CD4-positive, alpha-beta memory T cell (primary cell): ENCODE measurements around the gene BTRC. TPM values are rescaled to one million over a fixed set of nuclear protein-coding genes. Genes with fewer than 3 reads are reported as not detected.

Experiments
- CTCF ChIA-PET: fragments of 350-600 bp; sonication (Branson Sonifier 250); formaldehyde crosslinking; loops from one replicate; lab custom pipeline; 2021; ENCODE audit warnings: inconsistent platforms; ENCODE audit not compliant: partially characterized antibody; lab: Charles Lee
- POLR2A ChIA-PET: fragments of 350-600 bp; sonication (Branson Sonifier 250); formaldehyde crosslinking; loops from one replicate; lab custom pipeline; 2021; ENCODE audit not compliant: partially characterized antibody; lab: Charles Lee
- DNase-seq, 5 donors: peaks; one replicate each; pipeline versions ENCODE4 v3.0.0 to v3.0.0-alpha.2; 2020 to 2022; ENCODE audit warnings: mixed read lengths in 1 of 5
- H3K27ac ChIP-seq: one replicate; pipeline ENCODE4 v1.7.0; 2013; ENCODE audit warnings: low read depth, low read length
- H3K27me3 ChIP-seq: 2 replicates; pipeline ENCODE4 v1.7.0; 2013; ENCODE audit warnings: mild to moderate bottlenecking, low read length, moderate library complexity; ENCODE audit not compliant: insufficient read depth
- H3K36me3 ChIP-seq: 2 replicates; pipeline ENCODE4 v1.7.0; 2013; ENCODE audit warnings: mild to moderate bottlenecking, low read length, moderate library complexity; ENCODE audit not compliant: insufficient read depth
- H3K4me1 ChIP-seq: 2 replicates; pipeline ENCODE4 v1.7.0; 2013; ENCODE audit warnings: mild to moderate bottlenecking, low read length, moderate library complexity; ENCODE audit not compliant: insufficient read depth
- H3K4me3 ChIP-seq, 2 donors: one replicate each; pipeline ENCODE4 v1.7.0; 2013; ENCODE audit warnings: low read length in 2 of 2, mild to moderate bottlenecking in 1 of 2
- H3K9me3 ChIP-seq, 2 donors: one replicate each; pipeline ENCODE4 v1.7.0; 2013; ENCODE audit warnings: low read length in 2 of 2, control low read depth in 1 of 2; ENCODE audit not compliant: control insufficient read depth in 1 of 2
- H3K27ac Mint-ChIP-seq, 7 donors: one replicate each; pipeline ENCODE4 v1.8.0; 2020 to 2021; ENCODE audit warnings: mixed read lengths in 7 of 7, mild to moderate bottlenecking in 6 of 7, inconsistent platforms in 3 of 7, moderate library complexity in 3 of 7
- H3K27me3 Mint-ChIP-seq, 2 donors: one replicate each; pipeline ENCODE4 v1.8.0; 2020 to 2021; ENCODE audit warnings: mixed read lengths in 2 of 2
- H3K36me3 Mint-ChIP-seq, 2 donors: one replicate each; pipeline ENCODE4 v1.8.0; 2020 to 2021; ENCODE audit warnings: mixed read lengths in 2 of 2, inconsistent platforms in 1 of 2, mild to moderate bottlenecking in 1 of 2
- H3K4me1 Mint-ChIP-seq, 4 donors: one replicate each; pipeline ENCODE4 v1.8.0; 2020 to 2021; ENCODE audit warnings: mixed read lengths in 4 of 4, mild to moderate bottlenecking in 1 of 4
- H3K4me3 Mint-ChIP-seq, 8 donors: one replicate each; pipeline ENCODE4 v1.8.0; 2020 to 2021; ENCODE audit warnings: mixed read lengths in 8 of 8, mild to moderate bottlenecking in 7 of 8, moderate library complexity in 6 of 8, inconsistent platforms in 3 of 8
- H3K9me3 Mint-ChIP-seq, 8 donors: one replicate each; pipeline ENCODE4 v1.8.0; 2020 to 2021; ENCODE audit warnings: mixed read lengths in 8 of 8, mild to moderate bottlenecking in 5 of 8, inconsistent platforms in 3 of 8, moderate library complexity in 1 of 8
- intact Hi-C: fragments of 100-400 bp; cut with micrococcal nuclease; formaldehyde crosslinking; loops from one replicate; pipeline ENCODE4 v1.15.1; 2023
- polyA plus RNA-seq, 2 donors: library from polyadenylated mRNA; unstranded; fragments of 300-500 nt; fragmentation: Illumina TruSeq; gene quantifications; one replicate each; pipeline ENCODE4 v1.2.3, GENCODE V29; 2021
- total RNA-seq, 2 experiments: library from RNA; stranded (reverse); gene quantifications; one replicate each; pipeline ENCODE4 v1.2.3, GENCODE V29; 2021

The BTRC gene
- total and polyA plus RNA-seq, 4 experiments from 2014 or later, result 6.7 to 21.3 (median 16.0) TPM

- intact Hi-C loops, result no loop called here
- Histone ChIP-seq H3K27me3 (no peaks in the 10 kb centered on the region), H3K9me3 (no peaks in the 10 kb centered on the region), H3K27ac (no peak overlapping the region), H3K4me3 (no peak overlapping the region), H3K4me1 (peaks cover 19% of the 10 kb centered on the region), H3K36me3 (no peaks in the 10 kb centered on the region)
- Mint-ChIP-seq H3K27me3 (peaks cover 19 to 32% of the 10 kb centered on the region in 2 donors), H3K4me3 (no peak overlapping the region), H3K36me3 (no peaks in the 10 kb centered on the region), H3K27ac (peak overlapping the region in 2 of 7 donors; percentile 59 to 62), H3K9me3 (peaks cover 0 to 5% (median 0%) of the 10 kb centered on the region in 8 donors), H3K4me1 (peaks cover 15 to 30% (median 21%) of the 10 kb centered on the region in 4 donors)
- ChIA-PET CTCF (interaction anchor here (2.6 kb wide), 1 partner anchor 10 kb away, joined by 9 read pairs; no protein-coding TSS in a partner anchor), POLR2A (no interaction called here)
- DNase-seq, result no peak
These were observed 207.3 kb downstream of the BTRC start for GRCh38 chr10:101561068-101561915.

- no peak overlapping the region for H3K27ac Mint-ChIP-seq
- no peak overlapping the region for H3K4me3 ChIP-seq
- H3K9me3 ChIP-seq, result no peaks in the 10 kb centered on the region
- ChIA-PET CTCF (interaction anchor here (2.6 kb wide), 1 partner anchor 9 kb away, joined by 9 read pairs; no protein-coding TSS in a partner anchor), POLR2A (no interaction called here)
- peaks cover 25% of the 10 kb centered on the region for H3K4me1 ChIP-seq
- no peak for DNase-seq
- H3K36me3 ChIP-seq, result no peaks in the 10 kb centered on the region
- peaks cover 18 to 29% (median 22%) of the 10 kb centered on the region in 4 donors for H3K4me1 Mint-ChIP-seq
- H3K27ac ChIP-seq, result no peak overlapping the region
- intact Hi-C loops, result no loop called here
- H3K27me3 ChIP-seq, result no peaks in the 10 kb centered on the region
- H3K27me3 Mint-ChIP-seq, result peaks cover 23 to 38% of the 10 kb centered on the region in 2 donors
- H3K4me3 Mint-ChIP-seq, result peak overlapping the region in 1 of 8 donors; percentile 43
- no peaks in the 10 kb centered on the region for H3K36me3 Mint-ChIP-seq
- peaks cover 0 to 5% (median 0%) of the 10 kb centered on the region in 8 donors for H3K9me3 Mint-ChIP-seq
These were observed 208.3 kb downstream of the BTRC start for GRCh38 chr10:101562231-101562630.

GRCh38 chr10:101563007-101563406 lies 209.0 kb downstream of the BTRC start:
- Mint-ChIP-seq H3K9me3 (peaks cover 0 to 5% (median 0%) of the 10 kb centered on the region in 8 donors), H3K4me3 (no peak overlapping the region), H3K27ac (no peak overlapping the region), H3K27me3 (peaks cover 27 to 46% of the 10 kb centered on the region in 2 donors), H3K36me3 (no peaks in the 10 kb centered on the region), H3K4me1 (peaks cover 11 to 25% (median 16%) of the 10 kb centered on the region in 4 donors)
- POLR2A ChIA-PET, result no interaction called here
- no peak for DNase-seq
- Histone ChIP-seq H3K36me3 (no peaks in the 10 kb centered on the region), H3K4me1 (peaks cover 18% of the 10 kb centered on the region), H3K27me3 (no peaks in the 10 kb centered on the region), H3K27ac (no peak overlapping the region), H3K9me3 (no peaks in the 10 kb centered on the region), H3K4me3 (no peak overlapping the region)
- CTCF ChIA-PET, result interaction anchor here (2.6 kb wide), 1 partner anchor 8 kb away, joined by 9 read pairs; no protein-coding TSS in a partner anchor
- intact Hi-C loops, result no loop called here

- ChIA-PET POLR2A (no interaction called here), CTCF (no interaction called here)
- H3K4me1 Mint-ChIP-seq, result peaks cover 6 to 25% (median 10%) of the 10 kb centered on the region in 4 donors
- no peaks in the 10 kb centered on the region for H3K36me3 Mint-ChIP-seq
- Histone ChIP-seq H3K4me3 (no peak overlapping the region), H3K9me3 (no peaks in the 10 kb centered on the region), H3K27me3 (peaks cover 2% of the 10 kb centered on the region), H3K36me3 (no peaks in the 10 kb centered on the region), H3K27ac (no peak overlapping the region), H3K4me1 (peaks cover 13% of the 10 kb centered on the region)
- peaks cover 31 to 51% of the 10 kb centered on the region in 2 donors for H3K27me3 Mint-ChIP-seq
- H3K9me3 Mint-ChIP-seq, result peaks cover 0 to 5% (median 0%) of the 10 kb centered on the region in 8 donors
- H3K4me3 Mint-ChIP-seq, result no peak overlapping the region
- DNase-seq, result no peak
- intact Hi-C loops, result no loop called here
- no peak overlapping the region for H3K27ac Mint-ChIP-seq
These were observed 209.6 kb downstream of the BTRC start for GRCh38 chr10:101563497-101564040.

GRCh38 chr10:101564490-101564991 lies 210.6 kb downstream of the BTRC start:
- H3K27me3 ChIP-seq, result peaks cover 9% of the 10 kb centered on the region
- H3K9me3 ChIP-seq, result no peaks in the 10 kb centered on the region
- no peak overlapping the region for H3K4me3 Mint-ChIP-seq
- H3K4me1 ChIP-seq, result peaks cover 11% of the 10 kb centered on the region
- ChIA-PET CTCF (no interaction called here), POLR2A (no interaction called here)
- no peak overlapping the region for H3K27ac Mint-ChIP-seq
- peaks cover 4 to 26% (median 7%) of the 10 kb centered on the region in 4 donors for H3K4me1 Mint-ChIP-seq
- intact Hi-C loops, result no loop called here
- peaks cover 33 to 59% of the 10 kb centered on the region in 2 donors for H3K27me3 Mint-ChIP-seq
- H3K36me3 Mint-ChIP-seq, result no peaks in the 10 kb centered on the region
- DNase-seq, result no peak
- no peaks in the 10 kb centered on the region for H3K36me3 ChIP-seq
- H3K9me3 Mint-ChIP-seq, result peaks cover 0 to 3% (median 0%) of the 10 kb centered on the region in 8 donors
- H3K27ac ChIP-seq, result no peak overlapping the region
- no peak overlapping the region for H3K4me3 ChIP-seq

GRCh38 chr10:101565370-101565900 lies 211.5 kb downstream of the BTRC start:
- no peaks in the 10 kb centered on the region for H3K9me3 ChIP-seq
- Mint-ChIP-seq H3K4me1 (peaks cover 6 to 28% (median 9%) of the 10 kb centered on the region in 4 donors), H3K27ac (no peak overlapping the region), H3K4me3 (no peak overlapping the region), H3K9me3 (peaks cover 0 to 2% (median 0%) of the 10 kb centered on the region in 8 donors), H3K27me3 (peaks cover 33 to 62% of the 10 kb centered on the region in 2 donors), H3K36me3 (no peaks in the 10 kb centered on the region)
- no peak for DNase-seq
- no peaks in the 10 kb centered on the region for H3K36me3 ChIP-seq
- H3K4me3 ChIP-seq, result no peak overlapping the region
- peaks cover 18% of the 10 kb centered on the region for H3K4me1 ChIP-seq
- H3K27ac ChIP-seq, result no peak overlapping the region
- intact Hi-C loops, result no loop called here
- ChIA-PET POLR2A (no interaction called here), CTCF (no interaction called here)
- H3K27me3 ChIP-seq, result peaks cover 13% of the 10 kb centered on the region

- DNase-seq, result no peak
- Histone ChIP-seq H3K36me3 (no peaks in the 10 kb centered on the region), H3K27ac (no peak overlapping the region), H3K4me1 (peaks cover 21% of the 10 kb centered on the region), H3K4me3 (no peak overlapping the region), H3K27me3 (peaks cover 13% of the 10 kb centered on the region), H3K9me3 (no peaks in the 10 kb centered on the region)
- Mint-ChIP-seq H3K9me3 (peaks cover 0 to 2% (median 0%) of the 10 kb centered on the region in 8 donors), H3K4me1 (peaks cover 6 to 28% (median 9%) of the 10 kb centered on the region in 4 donors), H3K27me3 (peaks cover 33 to 62% of the 10 kb centered on the region in 2 donors), H3K27ac (no peak overlapping the region), H3K4me3 (no peak overlapping the region), H3K36me3 (no peaks in the 10 kb centered on the region)
- ChIA-PET CTCF (interaction anchor here (1.6 kb wide), 1 partner anchor 351 kb away, joined by 5 read pairs; no protein-coding TSS in a partner anchor), POLR2A (no interaction called here)
- intact Hi-C loops, result no loop called here
These were observed 212.0 kb downstream of the BTRC start for GRCh38 chr10:101565936-101566332.
